ENCODE measurements around the gene CERS4.

Gene CERS4, protein sequence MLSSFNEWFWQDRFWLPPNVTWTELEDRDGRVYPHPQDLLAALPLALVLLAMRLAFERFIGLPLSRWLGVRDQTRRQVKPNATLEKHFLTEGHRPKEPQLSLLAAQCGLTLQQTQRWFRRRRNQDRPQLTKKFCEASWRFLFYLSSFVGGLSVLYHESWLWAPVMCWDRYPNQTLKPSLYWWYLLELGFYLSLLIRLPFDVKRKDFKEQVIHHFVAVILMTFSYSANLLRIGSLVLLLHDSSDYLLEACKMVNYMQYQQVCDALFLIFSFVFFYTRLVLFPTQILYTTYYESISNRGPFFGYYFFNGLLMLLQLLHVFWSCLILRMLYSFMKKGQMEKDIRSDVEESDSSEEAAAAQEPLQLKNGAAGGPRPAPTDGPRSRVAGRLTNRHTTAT

DNA sequence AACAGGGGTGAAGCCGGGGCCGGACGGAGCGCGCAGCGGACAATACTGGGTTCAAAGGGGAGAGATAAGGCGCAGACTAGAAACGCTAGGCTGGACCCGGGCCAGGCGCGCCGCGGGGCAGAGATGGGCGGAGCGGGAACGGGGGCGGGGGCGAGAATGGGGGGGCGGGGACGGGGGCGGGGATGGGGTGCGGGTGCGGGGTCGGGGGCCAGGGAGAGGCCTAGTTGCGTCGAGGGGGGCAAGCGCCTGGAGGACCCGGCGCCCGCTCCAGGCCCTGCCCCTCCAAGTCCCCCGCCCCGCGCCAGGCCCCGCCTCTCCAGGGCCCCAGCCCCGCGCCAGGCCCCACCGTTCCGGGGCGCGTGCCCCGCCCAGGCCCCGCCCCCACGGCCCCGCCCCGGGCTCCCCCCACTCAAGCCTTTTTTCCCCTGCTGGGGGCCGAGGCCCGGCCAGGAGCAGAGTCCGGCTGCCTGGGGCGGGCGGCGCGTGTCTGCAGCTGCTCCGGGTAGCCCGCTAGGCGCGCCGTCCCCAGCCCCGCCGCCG, at the start of gene CERS4:
Gene CERS4, plus strand, starts transcription at position 449 of the 540 bp plus-strand sequence. CDS start 41,707 bp downstream, outside the sequence.
- Histone ChIP-seq H3K9me3 (ENCODE audit: insufficient read depth, low read length) (no peaks in the 10 kb centered on the region), H2AFZ (ENCODE audit: low read depth, low read length) (peak within 1 kb of the TSS; percentile 34; the same call in 1 of the 2 replicates), H3K27ac (ENCODE audit: low read length) (peak within 1 kb of the TSS; percentile 64), H4K20me1 (ENCODE audit: insufficient read depth, low read length) (peaks cover 20% of the 10 kb centered on the region), H3K4me2 (ENCODE audit: low read length) (peak within 1 kb of the TSS; percentile 92), H3K4me3 (ENCODE audit: low read length) (peak within 1 kb of the TSS; percentile 86), H3K36me3 (replicated peaks; ENCODE audit: low read depth, low read length) (peaks cover 7% of the 10 kb centered on the region), H3K79me2 (ENCODE audit: low read length) (peaks cover 35% of the 10 kb centered on the region), H3K4me1 (ENCODE audit: low read length) (peaks cover 18% of the 10 kb centered on the region), H3K9ac (ENCODE audit: low read length) (peak within 1 kb of the TSS; percentile 91), H3K27me3 (ENCODE audit: low read depth, low read length) (no peaks in the 10 kb centered on the region)
- TF ChIP-seq, protein P1, sequence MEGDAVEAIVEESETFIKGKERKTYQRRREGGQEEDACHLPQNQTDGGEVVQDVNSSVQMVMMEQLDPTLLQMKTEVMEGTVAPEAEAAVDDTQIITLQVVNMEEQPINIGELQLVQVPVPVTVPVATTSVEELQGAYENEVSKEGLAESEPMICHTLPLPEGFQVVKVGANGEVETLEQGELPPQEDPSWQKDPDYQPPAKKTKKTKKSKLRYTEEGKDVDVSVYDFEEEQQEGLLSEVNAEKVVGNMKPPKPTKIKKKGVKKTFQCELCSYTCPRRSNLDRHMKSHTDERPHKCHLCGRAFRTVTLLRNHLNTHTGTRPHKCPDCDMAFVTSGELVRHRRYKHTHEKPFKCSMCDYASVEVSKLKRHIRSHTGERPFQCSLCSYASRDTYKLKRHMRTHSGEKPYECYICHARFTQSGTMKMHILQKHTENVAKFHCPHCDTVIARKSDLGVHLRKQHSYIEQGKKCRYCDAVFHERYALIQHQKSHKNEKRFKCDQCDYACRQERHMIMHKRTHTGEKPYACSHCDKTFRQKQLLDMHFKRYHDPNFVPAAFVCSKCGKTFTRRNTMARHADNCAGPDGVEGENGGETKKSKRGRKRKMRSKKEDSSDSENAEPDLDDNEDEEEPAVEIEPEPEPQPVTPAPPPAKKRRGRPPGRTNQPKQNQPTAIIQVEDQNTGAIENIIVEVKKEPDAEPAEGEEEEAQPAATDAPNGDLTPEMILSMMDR (IDR thresholded peaks at IDR 0.05; ENCODE audit: low read depth, low read length): no peak
- no peak for TF ChIP-seq EZH2phosphoT487 (IDR thresholded peaks at IDR 0.05; ENCODE audit: low read depth)

DNA sequence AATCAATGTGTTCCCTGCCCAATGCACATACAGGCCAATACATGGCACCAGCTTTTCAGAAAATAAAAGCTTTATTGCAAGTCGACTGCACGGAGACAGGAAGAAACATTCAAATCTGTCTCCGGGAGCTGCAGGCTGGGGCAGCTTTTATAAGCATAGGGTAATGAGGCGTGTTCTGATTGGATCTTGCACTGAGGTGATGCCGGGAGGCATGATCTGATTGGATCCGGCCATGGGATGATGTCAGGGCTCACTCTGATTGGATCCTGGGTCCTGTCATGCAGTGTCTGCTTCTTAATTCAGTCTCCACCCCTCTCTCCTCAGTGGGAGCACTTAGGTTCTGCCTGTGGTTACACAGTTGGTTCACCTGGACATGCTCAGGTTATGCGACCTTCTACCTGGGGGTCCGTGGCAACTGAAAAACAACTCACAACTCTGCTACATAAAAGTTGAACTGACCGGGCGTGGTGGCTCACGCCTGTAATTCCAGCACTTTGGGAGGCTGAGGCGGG, 48.0 kb upstream of the CERS4 start:
- no peaks in the 10 kb centered on the region for H3K79me2 ChIP-seq (ENCODE audit: low read length)
- no peaks in the 10 kb centered on the region for H3K9me3 ChIP-seq (ENCODE audit: insufficient read depth, low read length)
- H3K4me3 ChIP-seq (ENCODE audit: low read length): peak overlapping the region; percentile 36; the same call in 1 of the 2 replicates
- H3K9ac ChIP-seq (ENCODE audit: low read length): peak overlapping the region; percentile 25; the same call in 1 of the 2 replicates
- peak overlapping the region; percentile 27 for H3K4me2 ChIP-seq (ENCODE audit: low read length)
- H3K4me1 ChIP-seq (ENCODE audit: low read length): peaks cover 11% of the 10 kb centered on the region
- no peaks in the 10 kb centered on the region for H4K20me1 ChIP-seq (ENCODE audit: insufficient read depth, low read length)
- no peaks in the 10 kb centered on the region for H3K27me3 ChIP-seq (ENCODE audit: low read depth, low read length)
- peak overlapping the region; percentile 51 for H3K27ac ChIP-seq (ENCODE audit: low read length)
- 0 out of 2 replicates have a peak overlapping the region, but pooled peaks have one; percentile 10 for H2AFZ ChIP-seq (ENCODE audit: low read depth, low read length)
- no peaks in the 10 kb centered on the region for H3K36me3 ChIP-seq (replicated peaks; ENCODE audit: low read depth, low read length)
- TF ChIP-seq EZH2phosphoT487 (IDR thresholded peaks at IDR 0.05; ENCODE audit: low read depth): no peak
- TF ChIP-seq, protein P1 (IDR thresholded peaks at IDR 0.05; ENCODE audit: low read depth, low read length): no peak

DNA sequence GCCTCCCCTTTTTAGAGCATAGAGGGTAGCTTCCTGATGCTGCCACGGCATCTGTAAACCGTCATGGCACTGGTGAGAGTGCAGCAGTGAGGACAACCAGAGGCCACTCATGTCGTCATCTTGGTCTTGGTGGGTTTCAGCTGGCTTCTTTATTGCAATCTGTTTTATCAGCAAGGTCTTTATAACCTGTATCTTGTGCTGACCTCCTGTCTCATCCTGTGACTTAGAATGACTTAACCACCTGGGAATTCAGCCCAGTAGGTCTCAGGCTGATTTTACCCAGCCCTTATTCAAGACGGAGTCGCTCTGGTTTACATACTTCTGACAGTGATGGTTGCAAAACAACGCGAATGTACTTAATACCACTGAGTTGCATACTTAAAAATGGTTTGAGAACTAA, 45.4 kb upstream of the CERS4 start:
- Histone ChIP-seq H3K27ac (ENCODE audit: low read length) (no peak overlapping the region), H3K4me3 (ENCODE audit: low read length) (no peak overlapping the region), H3K27me3 (ENCODE audit: low read depth, low read length) (no peaks in the 10 kb centered on the region), H4K20me1 (ENCODE audit: insufficient read depth, low read length) (no peaks in the 10 kb centered on the region), H3K4me2 (ENCODE audit: low read length) (no peak overlapping the region), H3K9ac (ENCODE audit: low read length) (no peak overlapping the region), H2AFZ (ENCODE audit: low read depth, low read length) (no peak overlapping the region), H3K9me3 (ENCODE audit: insufficient read depth, low read length) (no peaks in the 10 kb centered on the region), H3K4me1 (ENCODE audit: low read length) (peaks cover 11% of the 10 kb centered on the region), H3K36me3 (replicated peaks; ENCODE audit: low read depth, low read length) (no peaks in the 10 kb centered on the region), H3K79me2 (ENCODE audit: low read length) (no peaks in the 10 kb centered on the region)
- TF ChIP-seq, protein P1 (IDR thresholded peaks at IDR 0.05; ENCODE audit: low read depth, low read length): no peak
- no peak for TF ChIP-seq EZH2phosphoT487 (IDR thresholded peaks at IDR 0.05; ENCODE audit: low read depth)

DNA sequence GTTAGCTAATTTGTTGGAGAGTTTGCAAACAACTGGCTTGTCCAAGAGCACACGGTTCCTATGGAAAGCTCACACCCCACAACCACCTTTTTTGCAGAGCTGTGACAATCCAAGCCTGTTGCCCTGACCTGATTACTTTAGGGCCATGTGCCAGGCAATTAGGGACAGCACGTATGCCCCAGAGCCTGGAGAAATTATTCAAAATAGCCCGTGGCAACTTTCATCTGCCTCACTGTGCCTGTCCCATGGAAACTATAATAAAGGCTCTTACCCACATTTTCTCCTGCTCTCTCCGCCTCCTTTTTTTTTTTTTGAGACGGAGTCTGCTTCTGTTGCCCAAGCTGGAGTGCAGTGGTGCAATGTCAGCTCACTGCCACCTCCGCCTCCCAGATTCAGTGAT, 41.2 kb upstream of the CERS4 start:
- no peaks in the 10 kb centered on the region for H3K9me3 ChIP-seq (ENCODE audit: insufficient read depth, low read length)
- no peak overlapping the region for H3K4me2 ChIP-seq (ENCODE audit: low read length)
- H3K36me3 ChIP-seq (replicated peaks; ENCODE audit: low read depth, low read length): no peaks in the 10 kb centered on the region
- no peaks in the 10 kb centered on the region for H4K20me1 ChIP-seq (ENCODE audit: insufficient read depth, low read length)
- H3K27ac ChIP-seq (ENCODE audit: low read length): no peak overlapping the region
- H3K4me1 ChIP-seq (ENCODE audit: low read length): no peaks in the 10 kb centered on the region
- no peaks in the 10 kb centered on the region for H3K27me3 ChIP-seq (ENCODE audit: low read depth, low read length)
- no peak overlapping the region for H2AFZ ChIP-seq (ENCODE audit: low read depth, low read length)
- no peaks in the 10 kb centered on the region for H3K79me2 ChIP-seq (ENCODE audit: low read length)
- TF ChIP-seq, protein P1 (IDR thresholded peaks at IDR 0.05; ENCODE audit: low read depth, low read length): no peak
- TF ChIP-seq EZH2phosphoT487 (IDR thresholded peaks at IDR 0.05; ENCODE audit: low read depth): no peak
- no peak overlapping the region for H3K9ac ChIP-seq (ENCODE audit: low read length)
- H3K4me3 ChIP-seq (ENCODE audit: low read length): no peak overlapping the region
